AG04450 (cell line): Measurements from ENCODE around the gene HIF1A. TPM values are rescaled to one million over a fixed set of nuclear protein-coding genes. Genes with fewer than 3 reads are reported as not detected.

Experiments used
- CTCF ChIA-PET: fragments of 300-600, 350-600 bp; formaldehyde crosslinking; extraction: SDS; loops from one replicate; lab custom pipeline; 2022; ENCODE audit warnings: antibody characterized with exemption, inconsistent platforms; lab: Charles Lee
- POLR2A ChIA-PET: fragments of 350-600 bp; formaldehyde crosslinking; extraction: SDS; loops from one replicate; lab custom pipeline; 2021; ENCODE audit warnings: antibody characterized with exemption, inconsistent platforms; lab: Yijun Ruan, JAX
- DNase-seq: peaks from one replicate; pipeline ENCODE4 v3.0.0-alpha.2; 2011; ENCODE audit warnings: low read depth, low spot score
- H3K27ac ChIP-seq: one replicate; pipeline ENCODE4 v1.5.1; 2012; ENCODE audit warnings: low read depth, low read length, control low read depth
- H3K27me3 ChIP-seq: one replicate; pipeline ENCODE4 v1.6.0; 2012; ENCODE audit warnings: low read length; ENCODE audit not compliant: control insufficient read depth, insufficient read depth
- H3K4me3 ChIP-seq: 2 replicates; pipeline ENCODE4 v1.5.1; 2011; ENCODE audit warnings: mild to moderate bottlenecking, low read depth, low read length, control low read depth
- H3K9me3 ChIP-seq: 2 replicates; pipeline ENCODE4 v1.5.1; 2012; ENCODE audit warnings: low read length; ENCODE audit not compliant: control insufficient read depth, insufficient read depth
- CTCF ChIP-seq: IDR thresholded peaks from 2 replicates; pipeline ENCODE4 v1.5.1; 2011; ENCODE audit warnings: low read depth, low read length, control low read depth, inconsistent platforms
- polyA plus RNA-seq: library from polyadenylated mRNA; depleted of rRNA; stranded (reverse); fragments of >200 nt; gene quantifications from 2 replicates; pipeline ENCODE4 v1.2.3, GENCODE V29; 2011; rRNA removed

The HIF1A gene
- polyA plus RNA-seq, 1 experiment = 210 TPM

- TF ChIP-seq CTCF = no peak
- ChIA-PET POLR2A (no interaction called here), CTCF (interaction anchor here (0.6 kb wide), 1 partner anchor 14 kb away, joined by 7 read pairs; no protein-coding TSS in a partner anchor)
- no peak for DNase-seq
- Histone ChIP-seq H3K9me3 (no peaks in the 10 kb centered on the region), H3K27ac (no peak overlapping the region), H3K27me3 (no peaks in the 10 kb centered on the region), H3K4me3 (no peak overlapping the region)
These were observed 79.5 kb downstream of the HIF1A start for GRCh38 chr14:61774861-61775260.

- Histone ChIP-seq H3K27ac (no peak overlapping the region), H3K27me3 (no peaks in the 10 kb centered on the region), H3K9me3 (no peaks in the 10 kb centered on the region), H3K4me3 (no peak overlapping the region)
- POLR2A ChIA-PET = no interaction called here
- TF ChIP-seq CTCF = no peak
- no peak for DNase-seq
- CTCF ChIA-PET = no interaction called here
These were observed 84.8 kb downstream of the HIF1A start for GRCh38 chr14:61780125-61780524.

- DNase-seq = no peak
- ChIA-PET CTCF (interaction anchor here (1.0 kb wide), 1 partner anchor 40 kb away, joined by 3 read pairs; no protein-coding TSS in a partner anchor), POLR2A (interaction anchor here (0.7 kb wide), 1 partner anchor 135 kb away, joined by 4 read pairs; no protein-coding TSS in a partner anchor)
- no peaks in the 10 kb centered on the region for H3K9me3 ChIP-seq
- no peak for TF ChIP-seq CTCF
- H3K4me3 ChIP-seq = no peak overlapping the region
- no peak overlapping the region for H3K27ac ChIP-seq
- no peaks in the 10 kb centered on the region for H3K27me3 ChIP-seq
These were observed 102.0 kb downstream of the HIF1A start for GRCh38 chr14:61797309-61797708.

Other genes starting within 250 kb of the HIF1A start
- 11.3 and 18.6 TPM in 2 replicates for gene SNAPC1, start 66.9 kb downstream of the HIF1A start, polyA plus RNA-seq
- gene SYT16, start 117.2 kb downstream of the HIF1A start, polyA plus RNA-seq = 0.78 and 1.0 TPM in 2 replicates